ENCODE results near the gene ASB2.

The ASB2 gene

DNA sequence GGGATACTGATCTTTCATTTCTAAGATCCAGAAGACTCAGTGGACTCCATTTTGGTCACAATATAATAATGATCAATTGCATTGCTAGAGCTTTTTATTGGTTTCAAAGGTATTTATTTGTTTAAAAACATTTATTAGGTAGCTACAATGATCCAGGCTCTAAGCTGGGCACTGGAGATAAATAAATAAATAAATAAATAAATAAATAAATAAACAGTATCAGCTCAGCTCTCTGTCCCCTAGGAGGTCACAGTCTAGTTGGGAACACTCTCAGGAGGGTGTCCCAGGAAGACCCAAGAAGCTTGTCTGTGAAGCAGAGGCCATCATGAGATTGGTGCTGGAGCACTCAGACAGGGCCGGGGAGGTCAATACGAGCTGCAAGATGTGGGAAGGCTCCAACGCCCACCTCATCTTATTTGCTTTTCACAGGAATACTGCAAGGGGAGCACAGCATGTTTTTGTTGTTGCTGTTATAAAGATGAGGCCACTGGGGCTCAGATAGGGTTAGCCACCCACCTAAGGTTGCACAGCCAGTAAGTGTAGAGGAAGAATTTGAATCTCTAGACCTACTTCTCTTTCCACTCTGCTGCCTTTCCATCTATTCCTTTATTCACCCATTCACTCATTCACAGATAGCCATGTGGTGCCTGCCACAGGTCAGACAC lies 15.5 kb downstream of the ASB2 start:
- no peak for DNase-seq (ENCODE audit: low read depth in 2 of 2)

DNA sequence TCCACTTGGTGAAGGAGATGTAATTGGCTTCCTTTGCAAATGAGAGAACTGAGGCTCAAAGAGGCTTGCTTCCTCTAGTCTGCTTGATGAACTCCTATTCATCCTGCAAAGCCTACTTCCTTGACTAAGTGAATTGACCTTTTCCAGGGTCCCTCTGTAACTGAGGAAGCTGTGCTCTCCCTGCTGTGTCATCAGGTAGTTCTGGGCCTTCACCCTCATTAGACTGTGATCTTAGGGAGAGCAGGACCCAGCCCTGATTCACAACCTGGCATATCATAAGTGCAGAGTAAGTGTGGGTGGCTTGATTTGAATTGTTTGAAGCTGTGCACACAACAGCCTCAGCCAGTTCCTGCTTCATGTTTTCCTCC lies 16.3 kb downstream of the ASB2 start:
- DNase-seq (ENCODE audit: low read depth in 2 of 2): no peak

DNA sequence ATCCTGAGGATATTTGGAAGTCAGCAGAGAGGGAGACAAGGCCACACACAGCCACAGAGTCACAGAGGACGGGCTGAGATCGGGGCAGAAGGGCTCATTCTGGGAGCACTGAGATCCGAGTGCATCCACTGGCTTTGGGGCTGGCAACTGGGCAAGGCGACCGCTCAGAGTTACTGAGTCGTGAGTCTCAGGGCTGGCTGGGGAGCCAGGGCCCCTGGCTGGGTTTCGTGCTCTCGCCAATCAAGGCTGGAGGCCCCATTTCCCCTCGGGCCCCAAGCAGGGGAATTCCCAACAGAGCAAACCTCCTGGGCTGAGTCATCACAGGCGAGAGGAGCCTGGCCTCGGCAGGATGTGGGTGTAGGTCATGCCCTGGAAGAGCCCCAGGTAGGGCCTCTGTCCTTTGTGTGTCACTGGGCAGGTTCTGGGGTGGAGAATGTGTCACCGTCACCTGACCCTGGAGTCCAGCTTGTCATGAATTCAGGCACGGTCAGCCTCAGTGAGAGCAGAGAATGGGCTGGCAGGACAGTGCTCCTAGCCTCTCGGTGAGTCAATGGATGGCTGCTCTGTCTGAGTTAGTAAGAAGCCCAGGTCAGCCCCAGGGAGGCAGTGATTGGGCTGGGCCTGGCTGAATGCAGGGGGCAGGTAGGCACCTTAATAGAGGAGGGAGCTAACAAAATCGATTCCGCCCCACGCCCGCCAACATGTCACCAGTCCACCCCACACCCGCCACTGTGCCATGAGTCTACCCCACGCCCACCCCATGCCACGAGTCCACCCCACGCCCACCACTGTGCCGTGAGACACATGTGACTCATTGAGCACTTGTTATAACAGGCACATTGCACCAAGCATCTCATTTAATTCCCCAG lies 16.9 kb downstream of the ASB2 start:
- DNase-seq (ENCODE audit: low read depth in 2 of 2): peak; percentile 75 to 81

DNA sequence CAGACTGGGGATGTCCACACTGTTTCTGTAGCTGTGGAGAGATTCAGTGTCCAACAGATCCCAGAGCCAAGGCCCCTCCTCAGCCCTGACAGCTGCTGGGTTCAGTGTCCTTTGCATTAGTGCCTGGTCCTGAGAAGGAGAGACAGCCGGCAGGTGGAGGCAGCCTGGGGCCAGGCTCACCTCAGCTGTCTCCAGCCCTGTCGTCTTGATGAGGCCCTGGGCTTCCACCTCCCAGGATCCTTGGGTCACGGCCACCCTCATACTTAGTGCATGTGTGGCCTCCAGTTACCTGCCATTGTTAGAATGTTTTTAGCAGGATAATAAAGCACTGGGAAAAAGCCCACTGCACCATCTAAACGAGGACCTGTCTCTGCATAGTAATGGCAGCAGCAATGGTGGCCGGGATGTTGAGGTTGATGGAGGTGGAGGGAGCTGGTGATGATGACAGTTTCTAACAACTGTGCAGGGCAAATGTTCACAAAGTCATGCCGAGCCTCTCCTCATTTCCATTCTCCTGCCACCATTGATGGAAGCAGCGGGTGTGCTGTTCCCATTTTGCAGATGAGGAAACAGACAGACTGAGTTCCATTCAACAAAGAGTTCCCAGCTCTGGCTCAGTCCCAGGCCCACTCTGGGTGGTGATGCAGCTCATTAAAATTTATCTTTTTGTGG lies 17.7 kb downstream of the ASB2 start:
- DNase-seq (ENCODE audit: low read depth in 2 of 2): no peak

DNA sequence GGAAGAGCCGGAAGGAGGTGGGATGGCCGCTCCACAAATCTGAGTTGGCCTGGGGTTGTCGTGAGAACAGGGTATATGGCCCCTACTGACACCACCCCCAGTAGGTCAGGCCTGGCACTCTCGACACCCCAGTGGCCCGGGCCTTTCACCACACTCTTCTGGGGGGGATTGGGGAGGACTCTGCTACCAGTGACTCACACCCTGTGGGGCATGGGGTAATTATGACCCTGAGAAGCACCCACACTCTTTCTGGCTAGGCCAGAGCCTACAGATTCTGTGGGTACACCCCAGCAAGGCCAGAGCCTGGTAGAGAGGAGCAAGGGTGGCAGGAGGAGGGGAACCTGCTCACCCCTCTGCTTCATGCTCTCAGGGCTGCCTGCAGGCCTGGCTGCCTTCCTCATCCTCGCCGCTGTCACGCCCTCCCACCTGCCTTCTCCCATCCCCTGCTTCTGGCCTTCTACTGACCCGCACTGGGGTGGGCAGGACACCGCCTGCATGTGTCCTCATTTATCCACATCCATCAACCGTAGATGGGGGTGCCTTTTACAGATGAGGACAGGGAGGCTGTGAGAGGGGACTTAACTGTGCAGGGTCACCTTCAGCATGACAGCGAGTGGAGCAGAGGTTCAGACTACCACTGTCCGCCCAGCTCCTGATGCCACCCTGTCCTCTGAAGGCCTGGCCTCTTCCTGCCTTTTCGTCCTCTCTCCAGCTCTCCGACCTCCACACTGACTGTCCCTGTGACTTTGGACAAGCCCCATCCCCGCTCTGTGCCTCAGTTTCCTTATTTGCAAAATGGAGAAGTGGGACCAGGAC lies 18.4 kb downstream of the ASB2 start:
- no peak for DNase-seq (ENCODE audit: low read depth in 2 of 2)

DNA sequence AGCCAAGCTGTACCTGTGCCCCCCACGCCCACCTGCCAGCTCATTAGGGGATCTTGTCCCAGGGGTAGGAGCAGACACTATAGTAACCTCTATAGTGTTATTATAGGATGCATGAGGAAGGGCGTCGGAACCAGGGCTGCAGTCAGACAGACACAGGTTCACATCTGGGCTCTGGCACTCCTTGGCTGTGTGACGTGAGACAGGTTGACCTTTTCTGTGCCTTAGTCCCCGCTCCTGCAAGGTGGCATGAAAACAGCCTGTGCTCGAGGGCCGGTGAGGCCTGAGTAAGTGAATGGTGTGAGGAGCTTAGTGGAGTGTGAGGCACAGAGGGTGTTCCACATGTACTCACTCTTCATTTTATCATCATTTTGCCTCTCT lies 19.0 kb downstream of the ASB2 start:
- DNase-seq (ENCODE audit: low read depth in 2 of 2): no peak

DNA sequence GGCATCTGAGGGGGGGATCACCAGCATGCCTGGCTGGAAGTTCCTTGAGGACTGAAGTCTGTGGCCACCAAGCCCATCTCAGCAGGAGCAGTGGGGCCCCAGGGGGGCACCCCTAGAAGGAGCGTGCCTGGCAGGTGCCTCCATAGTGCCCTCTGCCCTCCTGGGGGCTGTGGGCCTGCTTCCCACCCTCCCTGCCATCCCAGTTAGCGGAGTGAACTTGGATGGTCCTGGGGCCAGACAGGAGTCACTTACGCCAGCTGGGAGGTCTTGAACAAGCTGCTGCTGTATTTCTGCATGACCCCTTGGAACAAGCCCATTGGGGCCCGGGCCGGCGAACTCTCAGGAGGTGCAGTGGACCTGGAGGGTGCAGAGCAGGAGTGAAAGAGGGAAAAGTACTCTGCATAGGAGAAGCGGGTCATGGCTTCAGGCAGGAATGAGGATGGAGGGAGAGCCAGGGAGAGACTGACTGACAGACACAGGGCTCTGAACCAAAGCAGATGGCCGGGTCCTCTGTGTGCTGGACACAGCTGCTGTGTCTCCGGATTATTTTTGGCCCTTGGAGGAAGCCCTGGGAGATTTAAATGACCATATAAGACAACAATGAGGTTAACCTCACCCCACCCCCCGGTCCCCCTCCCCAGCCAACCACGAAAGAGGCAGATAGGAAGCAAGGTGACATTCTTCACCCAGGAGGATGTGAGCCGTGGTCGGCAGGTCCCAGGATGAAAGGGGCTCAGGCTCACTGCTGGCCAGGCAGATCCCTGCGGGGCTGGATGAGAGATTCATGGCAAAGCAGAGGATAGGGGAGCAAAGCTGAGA lies 19.6 kb downstream of the ASB2 start:
- DNase-seq (ENCODE audit: low read depth in 2 of 2): no peak

DNA sequence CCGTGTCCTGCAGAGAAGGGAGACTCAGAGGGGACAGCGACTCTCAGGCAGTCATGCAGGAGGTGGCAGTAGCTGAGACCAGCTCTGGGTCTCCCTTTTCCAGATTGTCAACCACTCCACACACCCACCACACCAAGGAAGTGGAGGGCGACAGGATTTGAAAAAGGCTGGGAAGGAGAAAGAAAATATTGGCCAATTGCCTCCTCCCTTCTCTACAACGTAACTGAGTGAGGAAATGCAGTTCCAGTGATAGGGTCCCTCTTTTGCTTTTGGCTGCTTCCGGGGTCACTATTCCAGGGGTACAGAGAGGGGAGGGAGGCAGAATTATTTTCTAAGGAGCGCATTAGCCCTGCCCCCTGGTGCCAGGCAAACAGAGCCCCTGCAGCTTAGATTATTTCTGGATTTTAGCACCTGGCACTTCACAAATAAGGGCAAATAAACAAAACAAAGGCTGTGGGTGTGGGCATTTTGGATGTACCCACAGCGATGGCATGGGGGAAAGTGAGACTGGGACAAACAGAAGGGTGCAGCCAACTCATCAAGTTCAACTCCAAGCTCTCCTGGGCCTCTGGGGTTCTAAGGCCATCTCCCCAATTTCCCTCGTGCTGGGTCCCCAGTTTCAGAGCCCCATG lies 20.4 kb downstream of the ASB2 start:
- no peak for DNase-seq (ENCODE audit: low read depth in 2 of 2)

DNA sequence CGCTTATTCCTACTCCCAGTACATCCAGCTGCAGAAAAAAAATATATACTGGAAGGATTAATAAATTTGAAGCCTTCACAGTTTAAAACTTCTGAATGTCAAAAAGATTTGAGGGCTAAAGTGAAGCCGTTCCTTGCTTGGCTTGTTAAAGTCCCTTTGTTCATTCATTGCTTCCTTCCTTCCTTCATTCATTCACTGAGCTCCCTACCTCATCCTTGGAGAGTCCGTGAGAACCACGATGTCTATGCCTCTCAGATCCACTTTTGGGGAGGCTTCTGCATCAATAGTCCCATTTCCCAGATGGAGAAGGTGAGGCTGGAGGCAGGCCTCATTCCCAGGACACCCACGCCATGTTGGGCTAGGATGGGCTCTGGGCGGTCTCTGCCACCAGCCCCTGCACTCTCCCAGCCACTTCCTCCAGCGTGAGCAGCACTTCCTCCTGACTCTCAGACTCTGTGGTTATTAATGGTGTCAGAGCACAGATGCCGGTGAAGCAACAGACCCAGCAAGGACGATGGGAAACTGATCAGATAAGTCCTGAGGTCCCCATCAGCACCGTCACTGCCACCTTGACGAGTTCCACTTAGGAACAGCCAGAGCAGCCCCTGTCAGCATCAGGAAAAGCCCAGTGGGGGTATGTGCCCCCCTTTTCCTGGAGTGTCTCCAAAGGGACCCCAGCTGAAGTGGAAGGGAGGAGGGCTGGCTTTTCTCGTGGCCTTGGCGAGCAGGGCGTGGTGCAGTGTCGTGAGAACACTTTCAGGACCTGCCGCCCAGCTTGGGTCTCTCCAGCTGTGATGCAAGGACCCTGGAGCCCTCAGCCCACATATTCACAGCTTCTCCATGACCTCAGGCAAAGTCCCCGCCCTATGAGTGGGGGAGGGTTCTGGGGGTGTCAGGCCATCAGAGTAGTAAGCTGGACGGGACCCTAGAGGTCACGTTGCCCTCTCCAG lies 21.2 kb downstream of the ASB2 start:
- DNase-seq (ENCODE audit: low read depth in 2 of 2): no peak

DNA sequence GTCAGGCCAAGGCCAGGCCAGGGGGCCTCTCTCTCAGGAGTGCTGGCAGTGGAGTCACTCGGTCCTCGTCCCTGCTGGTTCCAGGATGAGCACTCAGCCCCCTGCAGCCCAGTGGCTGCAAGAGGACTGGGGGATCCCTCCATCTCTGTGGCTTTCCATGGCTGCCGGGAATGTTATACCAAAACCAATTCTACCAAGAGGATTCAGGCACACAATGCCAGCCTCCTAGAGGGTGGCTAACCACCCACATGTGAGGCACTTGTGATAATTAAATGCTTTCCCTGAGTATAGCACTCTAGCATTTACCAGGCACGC lies 21.9 kb downstream of the ASB2 start:
- no peak for DNase-seq (ENCODE audit: low read depth in 2 of 2)

DNA sequence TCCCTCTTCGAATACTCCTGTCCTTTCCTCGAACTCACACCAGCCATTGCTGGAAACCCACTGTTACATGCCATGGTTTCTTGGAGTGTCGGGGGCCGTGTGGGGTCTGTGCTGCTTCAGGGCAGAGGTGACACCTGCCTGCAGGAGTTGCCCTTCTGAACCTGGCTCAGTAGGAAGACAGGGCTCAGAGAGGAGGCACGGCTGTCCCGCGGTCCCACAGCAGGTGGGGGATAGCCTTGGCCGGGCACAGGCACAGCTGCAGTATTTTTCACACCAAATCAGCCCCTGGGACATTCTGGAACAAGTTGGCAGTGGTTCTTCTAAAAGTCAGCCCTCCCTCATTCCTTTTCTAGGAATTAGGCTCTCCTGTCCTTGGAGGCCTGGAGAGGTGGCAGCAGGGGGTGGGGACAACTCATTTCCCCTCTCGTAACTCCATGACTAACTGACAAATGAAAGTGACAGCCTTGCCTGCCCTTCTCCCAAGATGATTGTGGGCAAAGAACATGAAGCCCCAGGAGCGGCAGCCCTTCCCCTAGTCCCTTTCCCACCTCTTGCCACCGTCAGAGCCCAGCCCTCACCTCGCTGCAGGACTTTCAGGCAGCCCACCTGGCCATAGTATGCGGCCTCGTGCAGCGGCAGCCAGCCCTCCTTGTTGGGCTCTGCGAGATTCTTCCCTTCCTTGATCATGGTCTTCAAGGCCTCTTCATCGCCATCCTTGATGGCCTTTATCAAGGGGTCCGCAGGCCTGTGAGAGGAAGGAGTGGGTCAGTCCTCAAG lies 22.4 kb downstream of the ASB2 start:
- DNase-seq (ENCODE audit: low read depth in 2 of 2): no peak

DNA sequence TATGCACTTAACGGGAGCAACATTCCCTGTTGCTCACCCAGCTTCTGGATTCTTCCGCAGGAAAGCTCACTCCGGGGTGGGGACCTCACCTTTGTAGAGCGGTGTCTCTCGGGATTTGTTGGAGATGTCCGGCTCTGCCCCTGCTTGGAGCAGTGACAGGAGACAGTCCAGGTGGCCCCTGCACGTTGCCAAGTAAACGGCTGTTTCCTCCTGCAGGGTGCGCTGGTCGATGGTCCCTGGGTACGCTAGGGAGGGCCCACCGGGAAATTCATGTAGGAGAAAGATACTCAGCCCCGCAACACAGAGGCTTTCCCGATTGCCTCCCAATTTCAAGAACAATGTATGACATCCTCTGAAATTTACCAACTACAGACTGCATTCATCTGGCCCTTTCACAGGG lies 23.1 kb downstream of the ASB2 start:
- DNase-seq (ENCODE audit: low read depth in 2 of 2): no peak

DNA sequence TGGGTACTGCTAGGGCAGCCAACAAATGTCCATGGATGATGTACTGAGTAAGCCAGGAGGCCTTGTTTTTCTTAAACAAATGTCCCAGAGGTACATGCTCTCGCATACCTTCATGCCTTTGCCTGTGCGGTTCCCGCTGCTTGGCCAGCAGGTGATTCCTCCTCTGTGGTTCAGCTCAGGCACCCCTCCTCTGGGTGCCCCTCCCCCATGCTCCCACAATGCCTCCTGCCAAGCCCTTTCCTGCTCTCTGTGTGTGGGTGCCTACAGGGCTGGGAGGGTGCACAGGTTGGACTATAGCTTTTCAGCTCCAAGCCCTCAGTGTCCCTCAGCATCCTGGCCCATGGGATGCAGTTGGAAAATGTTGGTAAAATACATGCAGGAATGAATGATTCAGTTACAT lies 23.5 kb downstream of the ASB2 start:
- DNase-seq (ENCODE audit: low read depth in 2 of 2): no peak

DNA sequence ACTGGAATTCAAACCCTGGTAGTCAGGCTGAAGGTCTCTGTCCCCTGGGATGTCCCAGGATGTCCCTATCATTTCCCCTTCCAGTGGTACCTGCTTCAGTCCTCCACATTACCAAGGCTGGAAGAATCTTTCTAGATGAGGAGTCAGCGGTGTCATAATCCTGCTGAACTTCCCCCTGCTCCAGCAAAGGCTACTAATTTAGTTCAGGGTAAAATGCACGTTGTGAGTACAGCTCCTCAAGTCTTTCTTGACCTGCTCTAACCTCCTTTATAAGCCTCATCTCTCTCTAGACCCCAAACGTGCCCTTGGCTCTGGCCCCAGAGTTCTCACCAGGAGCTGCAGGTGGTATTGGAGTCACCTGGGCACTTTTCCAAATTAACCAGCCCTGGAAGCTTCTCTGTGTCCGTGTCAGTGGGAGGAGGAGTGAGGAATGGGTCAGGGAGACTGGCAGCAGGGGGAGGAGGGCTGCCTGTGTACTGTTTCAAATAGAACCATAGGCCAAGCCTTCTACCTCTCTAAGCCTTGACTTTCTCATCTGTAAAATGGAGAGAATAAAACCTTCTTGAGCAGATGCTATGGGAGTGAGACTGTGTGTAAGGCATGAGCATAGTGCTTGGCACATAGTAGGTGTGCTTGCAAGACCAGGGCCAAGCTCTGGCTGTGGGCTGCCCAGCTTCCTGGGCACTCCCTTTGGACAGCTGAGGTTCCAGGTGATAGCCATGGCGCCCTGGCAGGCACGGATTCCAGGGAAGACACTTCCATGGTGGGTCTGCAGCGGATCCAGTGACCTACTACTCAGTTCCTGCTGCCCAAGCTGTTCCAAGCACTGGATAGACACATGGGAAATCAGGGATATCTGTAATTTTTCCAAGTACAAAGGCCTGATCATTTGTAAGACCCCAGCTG lies 24.5 kb downstream of the ASB2 start:
- DNase-seq (ENCODE audit: low read depth in 2 of 2): no peak

DNA sequence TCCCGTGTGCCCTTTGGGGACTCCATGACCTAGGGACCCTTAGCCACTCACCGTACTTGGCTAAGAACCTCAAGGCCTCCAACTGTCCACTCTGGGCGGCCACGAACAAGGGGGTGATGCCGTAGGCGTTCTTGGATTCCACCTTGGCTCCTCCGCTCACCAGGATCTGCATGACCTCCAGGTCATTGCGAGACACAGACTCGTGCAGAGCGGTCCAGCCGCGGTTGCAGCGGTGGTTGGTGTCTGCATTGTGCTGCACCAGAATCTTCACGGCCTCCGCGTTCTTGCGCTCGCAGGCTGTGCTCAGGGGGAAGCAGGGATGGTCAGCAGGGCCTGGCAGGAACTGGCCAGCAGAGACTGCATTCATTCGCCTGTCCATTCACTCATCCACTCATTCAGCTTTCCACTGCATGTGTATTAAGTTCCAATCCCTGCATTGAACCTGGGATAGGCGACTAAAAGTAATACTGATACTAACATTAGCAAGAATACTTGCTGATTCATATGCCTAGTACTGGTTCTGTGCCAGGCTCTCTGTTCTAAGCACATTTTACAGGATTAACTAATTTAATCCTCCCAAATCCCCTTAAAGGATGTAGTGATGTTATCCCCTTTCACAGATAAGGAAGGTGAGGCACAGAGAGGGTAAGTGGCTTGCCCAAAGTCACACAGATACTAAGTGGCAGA lies 25.3 kb downstream of the ASB2 start:
- no peak for DNase-seq (ENCODE audit: low read depth in 2 of 2)

DNA sequence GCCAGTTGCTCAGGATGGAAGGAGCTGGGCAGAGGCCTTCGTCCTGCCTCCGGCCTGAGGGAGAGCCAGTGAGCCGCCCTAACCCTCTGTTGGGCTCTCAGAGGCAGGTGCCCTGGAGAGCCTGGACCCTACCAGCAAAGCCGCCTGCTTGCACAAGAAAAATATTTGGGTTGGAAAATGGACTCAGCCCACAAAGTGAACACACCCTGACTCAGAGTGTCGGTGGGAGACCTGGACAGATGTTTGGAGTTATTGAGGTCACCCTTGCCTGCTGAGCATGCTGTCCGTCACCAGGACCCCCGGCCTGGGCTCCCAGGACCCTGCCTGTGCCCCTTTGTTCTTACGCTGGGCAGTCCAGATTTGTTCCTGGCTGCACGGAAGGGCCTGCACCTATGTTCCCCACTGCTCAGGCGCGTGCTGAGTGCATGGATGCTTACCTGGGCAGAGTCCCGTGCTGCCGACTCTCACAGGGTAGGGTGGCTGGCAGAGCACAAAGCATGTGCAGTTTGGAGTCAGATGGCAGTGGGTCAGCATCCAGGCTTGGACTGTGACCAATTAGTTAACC lies 26.8 kb downstream of the ASB2 start:
- no peak for DNase-seq (ENCODE audit: low read depth in 2 of 2)

DNA sequence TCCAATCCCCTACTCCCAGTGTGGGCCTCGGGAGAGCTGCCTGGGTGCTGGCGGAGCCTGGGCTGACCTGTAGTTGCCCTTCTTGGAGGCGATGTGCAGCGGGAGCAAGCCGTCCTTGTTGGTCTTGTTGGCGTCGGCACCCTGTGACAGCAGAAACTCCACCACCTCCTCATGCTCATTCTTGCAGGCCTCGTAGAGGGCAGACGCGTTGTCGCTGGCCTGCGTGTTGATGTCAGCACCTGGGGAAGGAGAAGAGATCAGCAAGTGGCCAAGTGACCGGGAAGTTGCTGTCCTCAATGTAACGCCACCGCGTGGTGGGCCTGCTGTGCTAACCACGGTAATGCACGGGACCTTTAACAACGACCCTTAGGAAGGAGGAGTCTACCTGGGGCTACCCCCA lies 29.1 kb downstream of the ASB2 start:
- DNase-seq (ENCODE audit: low read depth in 2 of 2): no peak

Data from stimulated activated CD8-positive, alpha-beta memory T cell treated with anti-CD3 and anti-CD28 coated beads, Interleukin-2, amount 100 ng/mL, for 1 hour (primary cell).